ENCODE measurements around the gene HS1BP3. TPM values are rescaled to one million over a fixed set of nuclear protein-coding genes. Genes with fewer than 3 reads are reported as not detected.

HS1BP3 gene
- total and polyA plus RNA-seq, 2 of the 13 experiments (the other 11 are each of a cell fraction or from before 2014, with no cell fraction given) = 15.2 to 22.0 TPM

GRCh38 chr2:20664431-20665242, 13.7 kb upstream of the HS1BP3 start (continued):
- TF ChIP-seq MTA1 (CRISPR knock-in tag; IDR thresholded peaks at IDR 0.05; ENCODE audit: borderline replicate concordance) (no peak), HMGXB3 (CRISPR knock-in tag; IDR thresholded peaks at IDR 0.05; ENCODE audit: borderline replicate concordance) (no peak), GABPB1 (CRISPR knock-in tag; IDR thresholded peaks at IDR 0.05) (0 out of 2 replicates have a peak, but pooled peaks have one; percentile 12), ZEB1 (IDR thresholded peaks at IDR 0.05; ENCODE audit: insufficient replicate concordance, low read depth) (no peak), SATB2 (CRISPR knock-in tag; IDR thresholded peaks at IDR 0.05) (no peak), TRIM22 (IDR thresholded peaks at IDR 0.05) (no peak), CSRNP2 (CRISPR knock-in tag; conservative IDR thresholded peaks at IDR 0.05; ENCODE audit: low read depth) (no peak), ZNF747 (CRISPR knock-in tag; IDR thresholded peaks at IDR 0.05; ENCODE audit: borderline replicate concordance) (peak; percentile 40; the same call in 1 of the 2 replicates), RORA (CRISPR knock-in tag; IDR thresholded peaks at IDR 0.05) (no peak), ZNF710 (CRISPR knock-in tag; IDR thresholded peaks at IDR 0.05; ENCODE audit: borderline replicate concordance) (peak; percentile 69; the same call in 1 of the 2 replicates), ZNF816 (CRISPR knock-in tag; IDR thresholded peaks at IDR 0.05; ENCODE audit: borderline replicate concordance) (no peak), STAT5B (CRISPR knock-in tag; IDR thresholded peaks at IDR 0.05) (no peak), ZNF276 (CRISPR knock-in tag; IDR thresholded peaks at IDR 0.05; ENCODE audit: low read depth) (no peak), ZBTB37 (CRISPR knock-in tag; IDR thresholded peaks at IDR 0.05) (no peak), CCDC6 (CRISPR knock-in tag; IDR thresholded peaks at IDR 0.05) (no peak)

All from HepG2 (cell line).